K562 (cell line): Measurements from ENCODE around the gene NTF4.

ENCODE experiments used
- ETV6 ChIP-seq, 3 experiments: fragments of 150-350 bp in 1 of 3; sonication (generic) in 1 of 3; formaldehyde crosslinking in 1 of 3; IDR thresholded peaks; 2 replicates each; pipeline versions ENCODE4 v1.6.1 to v1.8.0; 2014 to 2022; ENCODE audit warnings: borderline replicate concordance in 2 of 3, low read depth in 2 of 3, antibody characterized with exemption in 1 of 3, low read length in 1 of 3, mild to moderate bottlenecking in 1 of 3, missing genetic modification reagents in 1 of 3
- NCOA2 ChIP-seq, 2 experiments: fragments of 450-650 bp; IDR thresholded peaks; 2 replicates each; pipeline ENCODE4 v1.6.1; 2018; ENCODE audit warnings: mild to moderate bottlenecking in 2 of 2, moderate library complexity in 1 of 2; ENCODE audit not compliant: partially characterized antibody in 2 of 2
- TARDBP ChIP-seq: fragments of 450-650 bp; IDR thresholded peaks from 2 replicates; pipeline ENCODE4 v1.6.1; 2016
- TBP ChIP-seq: optimal IDR thresholded peaks from 2 replicates; pipeline ENCODE3; 2011; ENCODE audit warnings: low read depth, low read length, improper control_type of control experiment
- TCF7L2 ChIP-seq: fragments of 150-350 bp; IDR thresholded peaks from 2 replicates; pipeline ENCODE4 v1.6.1; 2016; ENCODE audit warnings: low read depth, mild to moderate bottlenecking, low read length, moderate library complexity
- ZKSCAN8 ChIP-seq: fragments of 200-800 bp; sonication (Bioruptor generic); IDR thresholded peaks from 2 replicates; pipeline ENCODE4 v1.6.1; 2016; ENCODE audit warnings: missing genetic modification characterization, missing compliant biosample characterization
- TF ChIP-seq, protein P1 (sequence below), 3 experiments: IDR thresholded peaks in 2 of 3; conservative IDR thresholded peaks in 1 of 3; 2 replicates each; pipeline ENCODE4 v1.5.1; 2011 to 2012; ENCODE audit warnings: low read length in 3 of 3, mild to moderate bottlenecking in 3 of 3, control low read depth in 2 of 3, improper control_type of control experiment in 1 of 3, inconsistent platforms in 1 of 3, low read depth in 1 of 3, mixed read lengths in 1 of 3, moderate library complexity in 1 of 3; ENCODE audit not compliant: insufficient read depth in 2 of 3
- TF ChIP-seq, protein P2 (sequence below): IDR thresholded peaks from 2 replicates; pipeline ENCODE4 v1.6.1; 2011; ENCODE audit not compliant: insufficient read length; ENCODE audit errors: extremely low read depth

DNA sequence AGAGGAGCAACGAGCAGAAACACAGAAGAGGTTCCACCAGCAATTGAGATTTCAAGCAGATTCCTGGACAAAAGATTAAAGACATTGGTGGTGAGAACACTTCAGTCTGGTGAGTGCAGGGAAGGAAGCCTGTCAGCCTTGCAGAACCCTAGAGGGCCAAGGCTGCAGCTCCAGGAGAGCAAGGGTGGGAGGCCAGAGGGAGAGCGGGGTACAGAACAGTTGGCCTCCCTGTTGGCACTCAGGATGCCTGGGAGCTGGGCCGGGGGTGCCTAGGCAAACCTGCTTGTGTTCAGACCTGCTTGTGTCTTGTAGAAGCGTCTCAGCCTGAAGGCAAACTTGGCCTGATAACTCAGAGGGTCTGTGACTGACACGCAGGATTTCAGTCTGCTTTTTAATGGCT lies 44.4 kb upstream of the NTF4 start:
- TF ChIP-seq, protein P1, sequence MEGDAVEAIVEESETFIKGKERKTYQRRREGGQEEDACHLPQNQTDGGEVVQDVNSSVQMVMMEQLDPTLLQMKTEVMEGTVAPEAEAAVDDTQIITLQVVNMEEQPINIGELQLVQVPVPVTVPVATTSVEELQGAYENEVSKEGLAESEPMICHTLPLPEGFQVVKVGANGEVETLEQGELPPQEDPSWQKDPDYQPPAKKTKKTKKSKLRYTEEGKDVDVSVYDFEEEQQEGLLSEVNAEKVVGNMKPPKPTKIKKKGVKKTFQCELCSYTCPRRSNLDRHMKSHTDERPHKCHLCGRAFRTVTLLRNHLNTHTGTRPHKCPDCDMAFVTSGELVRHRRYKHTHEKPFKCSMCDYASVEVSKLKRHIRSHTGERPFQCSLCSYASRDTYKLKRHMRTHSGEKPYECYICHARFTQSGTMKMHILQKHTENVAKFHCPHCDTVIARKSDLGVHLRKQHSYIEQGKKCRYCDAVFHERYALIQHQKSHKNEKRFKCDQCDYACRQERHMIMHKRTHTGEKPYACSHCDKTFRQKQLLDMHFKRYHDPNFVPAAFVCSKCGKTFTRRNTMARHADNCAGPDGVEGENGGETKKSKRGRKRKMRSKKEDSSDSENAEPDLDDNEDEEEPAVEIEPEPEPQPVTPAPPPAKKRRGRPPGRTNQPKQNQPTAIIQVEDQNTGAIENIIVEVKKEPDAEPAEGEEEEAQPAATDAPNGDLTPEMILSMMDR (IDR thresholded peaks at IDR 0.05 in 2 of 3, conservative IDR thresholded peaks at IDR 0.05 in 1 of 3; ENCODE audit: insufficient read depth in 2 of 3, low read depth in 1 of 3, low read length in 3 of 3), result no peak
- TF ChIP-seq ETV6 (IDR thresholded peaks at IDR 0.05; ENCODE audit: borderline replicate concordance in 1 of 2, low read depth in 2 of 2, low read length in 1 of 2) (no peak), ETV6 (CRISPR knock-in tag; IDR thresholded peaks at IDR 0.05; ENCODE audit: borderline replicate concordance) (no peak), TARDBP (no peak), TCF7L2 (no peak), NCOA2 (IDR thresholded peaks at IDR 0.05; ENCODE audit: partially characterized antibody in 2 of 2) (no peak), TBP (no peak), ZKSCAN8 (CRISPR knock-in tag) (no peak)
- TF ChIP-seq, protein P2, sequence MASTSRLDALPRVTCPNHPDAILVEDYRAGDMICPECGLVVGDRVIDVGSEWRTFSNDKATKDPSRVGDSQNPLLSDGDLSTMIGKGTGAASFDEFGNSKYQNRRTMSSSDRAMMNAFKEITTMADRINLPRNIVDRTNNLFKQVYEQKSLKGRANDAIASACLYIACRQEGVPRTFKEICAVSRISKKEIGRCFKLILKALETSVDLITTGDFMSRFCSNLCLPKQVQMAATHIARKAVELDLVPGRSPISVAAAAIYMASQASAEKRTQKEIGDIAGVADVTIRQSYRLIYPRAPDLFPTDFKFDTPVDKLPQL, result no peak
